Upper lobe of left lung (tissue), 6 donors: ENCODE data around the gene MRPL23. TPM values are rescaled to one million over a fixed set of nuclear protein-coding genes. Genes with fewer than 3 reads are reported as not detected.

Experiments
- ATAC-seq, 2 donors: fragments of 200-7000 bp; cut with Tn5 transposase; one replicate each; pipeline ENCODE4 v1.9.1; 2022; ENCODE audit warnings: mild to moderate bottlenecking in 2 of 2, moderate library complexity in 2 of 2; ENCODE audit not compliant: low FRiP score in 2 of 2
- DNase-seq, 2 donors: peaks; one replicate each; pipeline ENCODE4 v3.0.0-alpha.2; 2019 to 2020
- H3K27ac ChIP-seq, 4 donors: fragments of 200-600 bp; sonication (generic); one replicate each; pipeline ENCODE4 v1.5.1; 2016 to 2019
- H3K27me3 ChIP-seq, 4 donors: fragments of 200-600 bp; sonication (generic); one replicate each; pipeline ENCODE4 v1.5.1; 2017 to 2019
- H3K36me3 ChIP-seq, 4 donors: fragments of 200-600 bp; sonication (generic); one replicate each; pipeline ENCODE4 v1.5.1; 2016 to 2019
- H3K4me1 ChIP-seq, 4 donors: fragments of 200-600 bp; sonication (generic); one replicate each; pipeline ENCODE4 v1.5.1; 2018 to 2019
- H3K4me3 ChIP-seq, 4 donors: fragments of 200-600 bp; sonication (generic); one replicate each; pipeline ENCODE4 v1.5.1; 2017 to 2019; ENCODE audit warnings: mild to moderate bottlenecking in 2 of 4, moderate library complexity in 1 of 4
- H3K9me3 ChIP-seq, 4 donors: fragments of 200-600 bp; sonication (generic); one replicate each; pipeline ENCODE4 v1.5.1; 2018 to 2019
- CTCF ChIP-seq, 6 experiments: fragments of 450-650 bp in 4 of 6; fragments of 200-600 bp in 2 of 6; sonication (generic) in 2 of 6; IDR thresholded peaks; one replicate each; pipeline ENCODE4 v1.5.1; 2016 to 2019; ENCODE audit warnings: antibody characterized with exemption in 6 of 6
- EP300 ChIP-seq, 4 donors: sonication (generic); formaldehyde crosslinking; IDR thresholded peaks; one replicate each; pipeline ENCODE4 v1.5.1; 2017; ENCODE audit warnings: antibody characterized with exemption in 4 of 4, control low read depth in 2 of 4
- POLR2A ChIP-seq, 4 donors: fragments of 450-650 bp; IDR thresholded peaks; one replicate each; pipeline ENCODE4 v1.5.1; 2016 to 2017; ENCODE audit warnings: antibody characterized with exemption in 4 of 4, mild to moderate bottlenecking in 2 of 4
- POLR2AphosphoS5 ChIP-seq, 2 donors: sonication (generic); formaldehyde crosslinking; IDR thresholded peaks; one replicate each; pipeline ENCODE4 v1.5.1; 2017; ENCODE audit warnings: antibody characterized with exemption in 2 of 2
- WGBS, 2 donors: methylation state at CpG; one replicate each; pipeline ENCODE4 v1.1.5; 2017 to 2018; 5-methylcytosine and 5-hydroxymethylcytosine counted together
- total RNA-seq, 6 donors: library from RNA; depleted of rRNA in 4 of 6; stranded (reverse); fragments of >200 nt in 4 of 6; gene quantifications; one replicate each; pipeline versions ENCODE4 v1.1.0 to v1.2.1, GENCODE V29; 2016 to 2021
- donor health status: DM: no; HTN: no; CAD: no; lungs with moderate emphysema.
- donor health status: DM: no; HTN: yes; CAD: no; lungs with severe emphysema.

MRPL23 gene
- total RNA-seq, 6 donors from 2014 or later = 62.1 to 287 (median 150) TPM

GRCh38 chr11:1988667-1989317 is 41.7 kb downstream of the MRPL23 start:
- ATAC-seq (peak in 1 of 2 donors; percentile 26), DNase-seq (peak in 1 of 2 donors; percentile 39)
- Histone ChIP-seq H3K4me1 (no peaks in the 10 kb centered on the region), H3K27me3 (no peaks in the 10 kb centered on the region), H3K27ac (no peak overlapping the region), H3K4me3 (no peak overlapping the region), H3K9me3 (no peaks in the 10 kb centered on the region), H3K36me3 (no peaks in the 10 kb centered on the region)
- 61% methylated on average over 20 of the region's 24 CpGs; no CpG with 5 or more reads in 1 of the 2 donors for WGBS, 2 donors
- TF ChIP-seq CTCF (IDR thresholded peaks at IDR 0.05) = no peak
- no peak for TF ChIP-seq POLR2AphosphoS5 (IDR thresholded peaks at IDR 0.05)
- TF ChIP-seq POLR2A (IDR thresholded peaks at IDR 0.05) = no peak
- no peak for TF ChIP-seq EP300 (IDR thresholded peaks at IDR 0.05)

- WGBS, 2 donors = no CpG with 5 or more reads among the region's 15 CpGs
- no peak for ATAC-seq
- TF ChIP-seq CTCF (IDR thresholded peaks at IDR 0.05) = no peak
- TF ChIP-seq POLR2A (IDR thresholded peaks at IDR 0.05) = no peak
- no peaks in the 10 kb centered on the region for H3K27me3 ChIP-seq
- H3K9me3 ChIP-seq = no peaks in the 10 kb centered on the region
- no peak overlapping the region for H3K27ac ChIP-seq
- H3K4me3 ChIP-seq = no peak overlapping the region
- DNase-seq = no peak
- no peaks in the 10 kb centered on the region for H3K36me3 ChIP-seq
- H3K4me1 ChIP-seq = no peaks in the 10 kb centered on the region
These were observed 42.8 kb downstream of the MRPL23 start for GRCh38 chr11:1989953-1990352.

- TF ChIP-seq POLR2A (IDR thresholded peaks at IDR 0.05) (no peak), CTCF (IDR thresholded peaks at IDR 0.05) (no peak), EP300 (IDR thresholded peaks at IDR 0.05) (no peak), POLR2AphosphoS5 (IDR thresholded peaks at IDR 0.05) (no peak)
- Histone ChIP-seq H3K27ac (no peak overlapping the region), H3K36me3 (no peaks in the 10 kb centered on the region), H3K9me3 (no peaks in the 10 kb centered on the region), H3K27me3 (no peaks in the 10 kb centered on the region), H3K4me1 (no peaks in the 10 kb centered on the region), H3K4me3 (no peak overlapping the region)
- ATAC-seq (no peak), DNase-seq (no peak)
- no CpG with 5 or more reads among the region's 29 CpGs for WGBS, 2 donors
These were observed 43.9 kb downstream of the MRPL23 start for GRCh38 chr11:1990872-1991578.

GRCh38 chr11:1992111-1992510 is 45.0 kb downstream of the MRPL23 start:
- no peaks in the 10 kb centered on the region for H3K27me3 ChIP-seq
- no CpG with 5 or more reads among the region's 26 CpGs for WGBS, 2 donors
- TF ChIP-seq EP300 (IDR thresholded peaks at IDR 0.05) (no peak), CTCF (IDR thresholded peaks at IDR 0.05) (no peak), POLR2A (IDR thresholded peaks at IDR 0.05) (no peak)
- H3K9me3 ChIP-seq = no peaks in the 10 kb centered on the region
- ATAC-seq = no peak
- no peak overlapping the region for H3K27ac ChIP-seq
- no peak overlapping the region for H3K4me3 ChIP-seq
- no peak for DNase-seq
- H3K36me3 ChIP-seq = no peaks in the 10 kb centered on the region
- no peaks in the 10 kb centered on the region for H3K4me1 ChIP-seq

- Histone ChIP-seq H3K4me3 (no peak overlapping the region), H3K4me1 (no peaks in the 10 kb centered on the region), H3K36me3 (no peaks in the 10 kb centered on the region), H3K27ac (no peak overlapping the region), H3K9me3 (no peaks in the 10 kb centered on the region), H3K27me3 (no peaks in the 10 kb centered on the region)
- TF ChIP-seq CTCF (IDR thresholded peaks at IDR 0.05) (no peak), POLR2AphosphoS5 (IDR thresholded peaks at IDR 0.05) (no peak), POLR2A (IDR thresholded peaks at IDR 0.05) (no peak), EP300 (IDR thresholded peaks at IDR 0.05) (no peak)
- no peak for DNase-seq
- ATAC-seq = no peak
- no CpG with 5 or more reads among the region's 13 CpGs for WGBS, 2 donors
These were observed 47.0 kb downstream of the MRPL23 start for GRCh38 chr11:1994121-1994520.
